Measurements from ENCODE around the gene DDX56.

The DDX56 gene

DNA sequence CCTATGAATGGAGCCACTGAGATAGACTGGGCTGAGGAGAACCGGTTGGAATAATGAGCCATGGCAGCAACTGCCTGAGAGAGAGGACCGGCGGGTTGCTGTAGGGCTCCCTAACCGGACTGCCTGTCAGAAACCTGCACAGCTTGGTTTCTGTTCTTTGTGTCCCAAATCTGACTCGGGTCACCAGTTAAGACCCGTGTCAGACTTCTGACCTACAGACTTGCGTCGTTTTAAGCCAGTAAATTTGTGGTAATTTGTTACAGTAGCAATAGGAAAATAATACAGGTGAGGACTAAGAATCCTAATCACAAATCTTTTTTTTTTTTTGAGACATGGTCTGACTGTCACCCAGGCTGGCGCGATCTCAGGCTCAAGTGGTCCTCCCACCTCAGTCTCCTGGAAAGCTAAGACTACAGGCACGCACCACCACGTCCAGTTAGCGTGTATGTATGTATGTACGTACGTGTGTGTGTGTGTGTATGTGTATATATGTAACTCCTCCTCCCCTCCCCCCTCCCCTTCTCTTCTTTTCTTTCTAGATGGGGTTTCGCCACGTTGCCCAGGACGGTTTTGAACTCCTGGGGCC, 672 bp upstream of the DDX56 start:
- TF ChIP-seq, protein P1, sequence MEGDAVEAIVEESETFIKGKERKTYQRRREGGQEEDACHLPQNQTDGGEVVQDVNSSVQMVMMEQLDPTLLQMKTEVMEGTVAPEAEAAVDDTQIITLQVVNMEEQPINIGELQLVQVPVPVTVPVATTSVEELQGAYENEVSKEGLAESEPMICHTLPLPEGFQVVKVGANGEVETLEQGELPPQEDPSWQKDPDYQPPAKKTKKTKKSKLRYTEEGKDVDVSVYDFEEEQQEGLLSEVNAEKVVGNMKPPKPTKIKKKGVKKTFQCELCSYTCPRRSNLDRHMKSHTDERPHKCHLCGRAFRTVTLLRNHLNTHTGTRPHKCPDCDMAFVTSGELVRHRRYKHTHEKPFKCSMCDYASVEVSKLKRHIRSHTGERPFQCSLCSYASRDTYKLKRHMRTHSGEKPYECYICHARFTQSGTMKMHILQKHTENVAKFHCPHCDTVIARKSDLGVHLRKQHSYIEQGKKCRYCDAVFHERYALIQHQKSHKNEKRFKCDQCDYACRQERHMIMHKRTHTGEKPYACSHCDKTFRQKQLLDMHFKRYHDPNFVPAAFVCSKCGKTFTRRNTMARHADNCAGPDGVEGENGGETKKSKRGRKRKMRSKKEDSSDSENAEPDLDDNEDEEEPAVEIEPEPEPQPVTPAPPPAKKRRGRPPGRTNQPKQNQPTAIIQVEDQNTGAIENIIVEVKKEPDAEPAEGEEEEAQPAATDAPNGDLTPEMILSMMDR (IDR thresholded peaks at IDR 0.05): no peak

DNA sequence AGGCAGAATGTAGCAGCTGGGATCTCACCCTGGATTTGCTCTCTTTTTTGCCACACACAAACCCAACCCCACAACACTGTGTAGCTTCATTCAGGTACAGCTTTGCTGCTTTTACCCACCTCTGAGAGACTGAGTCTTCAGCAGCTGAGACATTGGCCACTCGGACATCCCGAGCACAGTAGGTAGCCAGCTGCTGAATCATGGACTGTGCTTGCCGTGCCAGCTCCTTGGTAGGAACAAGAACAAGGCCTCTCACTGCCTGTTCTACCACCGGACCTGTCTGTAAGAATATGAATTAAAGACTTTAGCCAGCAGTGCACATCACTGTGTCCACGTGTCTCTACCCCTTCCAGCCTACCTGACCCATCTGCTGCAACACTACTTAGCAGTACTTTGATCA, 937 bp downstream of the DDX56 start:
- TF ChIP-seq, protein P1 (IDR thresholded peaks at IDR 0.05): no peak

GRCh38 chr7:44569959-44570358, 3.7 kb downstream of the DDX56 start:
- TF ChIP-seq, protein P1 (IDR thresholded peaks at IDR 0.05): no peak

- TF ChIP-seq, protein P1 (IDR thresholded peaks at IDR 0.05): no peak
These were observed 4.7 kb downstream of the DDX56 start for GRCh38 chr7:44568771-44569560.

DNA sequence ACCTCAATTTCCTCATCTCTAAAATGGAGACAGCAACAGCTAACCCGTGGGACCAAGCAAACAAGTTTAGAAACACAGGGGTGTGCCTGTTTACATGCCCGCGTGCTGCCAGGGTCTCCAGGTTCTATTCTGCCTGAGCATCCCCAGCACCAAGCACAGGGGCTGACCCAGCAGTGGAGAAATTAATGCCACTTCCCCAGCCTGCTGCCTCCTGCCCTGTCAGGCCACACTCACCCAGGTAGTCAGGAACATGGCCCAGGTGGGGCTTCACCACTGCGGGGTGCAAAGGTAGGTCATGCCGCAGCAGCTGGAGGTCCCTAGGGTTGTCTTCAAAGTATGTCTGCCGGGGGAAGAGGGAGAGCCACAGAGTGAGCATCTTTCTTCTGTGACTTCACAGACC, 5.8 kb downstream of the DDX56 start:
- TF ChIP-seq, protein P1 (IDR thresholded peaks at IDR 0.05): no peak

GRCh38 chr7:44566680-44567079, 7.0 kb downstream of the DDX56 start:
- TF ChIP-seq, protein P1 (IDR thresholded peaks at IDR 0.05): no peak

DNA sequence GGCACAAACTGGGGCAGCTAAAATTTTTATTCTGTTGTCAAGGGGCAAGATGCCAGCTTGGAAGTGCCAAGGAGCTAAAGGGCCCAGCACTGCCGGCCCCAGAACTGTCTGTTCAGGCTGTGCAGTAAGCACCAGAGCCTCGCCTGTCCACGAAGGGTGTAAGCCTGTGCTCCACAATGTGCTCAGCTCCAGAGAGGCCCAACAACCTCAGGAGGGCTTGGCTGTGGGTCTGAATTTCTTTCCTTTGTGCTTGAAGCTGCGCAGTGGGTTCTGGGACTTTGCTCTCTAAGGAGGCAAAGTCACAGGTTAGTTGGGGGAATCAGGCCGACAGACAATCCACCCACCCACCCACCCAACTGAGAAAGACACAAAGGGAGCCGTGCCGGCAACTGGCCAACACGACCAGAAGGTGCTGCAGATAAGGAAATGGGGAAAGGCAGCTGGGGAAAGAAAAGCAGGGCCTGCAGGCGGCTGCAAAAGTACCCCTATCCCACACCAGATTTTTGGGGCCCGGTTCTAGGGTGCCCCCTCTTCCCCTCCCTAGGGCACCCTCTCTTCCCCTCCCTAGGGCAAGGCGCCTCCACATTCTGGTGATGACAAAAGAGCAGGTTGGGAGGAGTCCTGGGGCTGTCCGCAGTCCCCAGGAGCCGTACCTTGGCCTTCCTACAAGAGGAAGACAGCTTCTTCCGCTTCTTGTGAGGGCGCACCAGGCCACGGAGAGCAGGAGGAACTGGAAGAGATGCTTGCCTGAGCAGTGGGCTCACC, 7.7 kb downstream of the DDX56 start:
- TF ChIP-seq, protein P1 (IDR thresholded peaks at IDR 0.05): peak; percentile 38; the same call in 1 of the 2 replicates
